Measurements from ENCODE around the gene ADPRH.

- no peak for TF ChIP-seq CTCF (IDR thresholded peaks at IDR 0.05)
- no peak for TF ChIP-seq ZFX (IDR thresholded peaks at IDR 0.05; ENCODE audit: borderline replicate concordance)
These were observed 23.4 kb downstream of the ADPRH start for GRCh38 chr3:119602676-119603075.
